ENCODE data around the gene EPHA3.

- TF ChIP-seq CTCF (conservative IDR thresholded peaks at IDR 0.05 in 1 of 2, IDR thresholded peaks at IDR 0.05 in 1 of 2; ENCODE audit: low read depth in 1 of 2, low read length in 2 of 2) (no peak), EZH2 (IDR thresholded peaks at IDR 0.05; ENCODE audit: low read length, missing control alignments) (no peak)
Observed at GRCh38 chr3:89527736-89528305, 420.4 kb downstream of the EPHA3 start.

Measured in fibroblast of lung (primary cell).